Measurements from ENCODE around the gene ZNF200.
"Not testable (repeated sequence)": the region's sequence is repeated elsewhere in the genome, so short reads cannot be mapped to it uniquely, and the experiment has no call there.

ZNF200 gene

GRCh38 chr16:3234857-3235561 is at the start of gene ZNF200:
Gene ZNF200, minus strand, starts transcription at chr16:3235158. Its CDS starts 1,403 bp downstream, at chr16:3233755.
- peak; percentile 89 to 91 for DNase-seq (ENCODE audit: low read depth in 2 of 2)

GRCh38 chr16:3283543-3284447 is 48.8 kb upstream of the ZNF200 start:
- no peak for DNase-seq (ENCODE audit: low read depth in 2 of 2)

DNA sequence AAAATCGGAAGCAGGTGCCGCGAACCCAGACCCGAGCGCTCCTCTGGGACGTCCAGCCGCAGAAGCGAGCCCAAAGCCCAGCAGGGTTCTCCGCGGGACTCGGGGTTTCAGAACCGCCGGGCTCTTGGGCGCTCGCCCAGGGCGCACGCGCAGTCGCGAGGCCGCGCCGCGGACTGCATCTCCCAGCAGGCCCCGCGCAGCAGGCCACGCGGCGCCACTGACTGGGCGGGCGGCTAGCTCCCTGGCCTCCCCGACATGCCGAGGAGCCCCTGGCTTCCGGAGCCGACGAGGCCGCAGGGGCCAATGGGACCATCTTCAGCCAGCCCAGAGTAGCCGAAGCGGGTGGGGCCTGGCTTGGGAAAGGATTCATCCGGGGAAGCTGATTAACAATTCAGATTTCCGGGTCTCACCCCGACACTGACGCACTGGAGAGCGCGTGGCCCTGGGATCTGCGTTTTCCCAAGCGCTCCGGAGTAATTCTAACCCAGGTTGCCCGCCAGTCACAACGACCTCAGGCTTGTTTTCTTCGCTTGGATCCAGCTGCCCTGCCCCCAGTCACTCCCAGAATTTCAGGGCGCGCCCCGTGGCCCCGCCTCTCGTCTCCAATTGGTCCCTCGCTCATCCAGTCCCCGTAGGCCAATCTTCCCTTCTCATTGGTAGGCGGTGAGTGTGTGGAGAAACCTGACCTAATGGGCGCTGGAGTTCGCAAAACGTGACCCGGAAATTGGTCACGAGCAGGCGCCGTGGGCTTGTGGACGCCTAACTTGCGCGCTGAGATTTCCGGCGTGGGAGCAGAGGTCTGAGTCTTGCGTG is 48.0 kb upstream of the ZNF200 start, which contains the start of gene ZNF263:
Gene ZNF263 (plus strand): TSS at position 762 of the 813 bp plus-strand sequence. CDS start 328 bp downstream, outside the sequence.
- DNase-seq (ENCODE audit: low read depth in 2 of 2), result peak; percentile 89 to 91

DNA sequence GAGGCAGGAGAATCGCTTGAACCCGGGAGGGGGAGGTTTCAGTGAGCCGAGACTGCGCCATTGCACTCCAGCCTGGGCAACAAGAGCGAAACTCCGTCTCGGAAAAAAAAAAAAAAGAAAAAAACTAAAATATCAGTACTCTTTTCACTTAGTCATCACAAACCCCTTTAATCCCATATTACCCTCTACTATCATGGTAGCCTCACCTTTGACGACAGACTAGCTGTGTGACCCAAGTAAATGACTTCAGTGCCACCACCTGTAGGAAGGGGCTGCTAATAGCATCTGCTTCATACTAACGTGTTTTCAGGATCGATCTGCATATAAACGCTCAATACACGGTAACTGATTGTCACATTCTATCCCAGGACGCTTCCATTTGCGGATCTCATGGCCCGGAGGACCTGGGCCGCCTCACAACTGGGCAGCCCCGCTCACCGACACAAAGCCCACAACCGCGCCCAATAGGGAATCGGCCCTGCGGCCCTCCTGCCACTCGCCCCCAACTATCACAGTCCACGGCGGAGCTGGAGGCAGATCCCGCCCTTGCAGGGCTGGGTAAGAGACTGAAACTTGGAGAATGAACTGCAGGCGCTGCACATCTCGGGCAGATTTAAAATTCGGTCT is 47.3 kb upstream of the ZNF200 start:
- DNase-seq (ENCODE audit: low read depth in 2 of 2), result no peak

- DNase-seq (ENCODE audit: low read depth in 2 of 2), result no peak
Observed at GRCh38 chr16:3281222-3281820, 46.4 kb upstream of the ZNF200 start.

DNA sequence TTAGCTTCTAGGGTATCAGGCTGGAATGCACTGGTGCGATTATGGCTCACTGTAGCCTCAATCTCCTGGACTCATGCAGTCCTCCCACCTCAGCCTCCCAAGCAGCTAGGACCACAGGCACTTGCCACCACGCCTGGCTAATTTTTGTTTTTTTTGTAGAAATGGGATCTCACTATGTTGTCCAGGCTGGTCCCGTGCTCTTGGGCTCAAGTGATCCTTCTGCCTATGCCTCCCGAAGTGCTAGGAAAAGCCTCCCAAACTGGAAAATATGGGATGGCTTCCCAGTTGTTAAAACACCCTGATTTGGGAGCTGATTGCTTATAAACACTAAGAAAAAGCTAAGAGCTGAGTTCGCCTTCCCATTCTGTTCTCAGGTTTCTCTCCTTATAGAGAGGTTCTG is 41.7 kb upstream of the ZNF200 start:
- DNase-seq (ENCODE audit: low read depth in 2 of 2), result no peak

- DNase-seq (ENCODE audit: low read depth in 2 of 2), result no peak
Observed at GRCh38 chr16:3274947-3275346, 40.0 kb upstream of the ZNF200 start.

DNA sequence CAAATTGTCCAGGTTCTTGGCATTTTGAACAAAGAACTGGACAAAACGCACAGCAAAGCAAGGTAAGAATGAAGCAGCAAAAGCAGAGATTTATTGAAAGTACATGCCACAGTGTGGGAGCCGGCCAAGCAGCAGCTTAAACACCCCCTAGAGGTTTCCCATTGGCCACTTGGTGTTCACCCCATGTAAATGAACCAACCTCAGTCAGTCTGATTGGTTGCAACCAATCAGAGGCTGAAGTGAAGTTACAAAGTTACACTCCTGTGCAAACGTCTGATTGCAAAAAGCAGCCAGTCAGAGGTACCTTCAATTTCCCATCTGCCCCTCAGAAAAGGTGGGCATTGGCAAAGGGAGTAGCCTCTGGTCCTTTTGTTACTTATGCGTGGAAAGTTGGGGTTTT is 39.5 kb upstream of the ZNF200 start:
- no peak for DNase-seq (ENCODE audit: low read depth in 2 of 2)

- not testable (repeated sequence) for DNase-seq (ENCODE audit: low read depth in 2 of 2)
Observed at GRCh38 chr16:3271281-3271680, 36.3 kb upstream of the ZNF200 start.

DNA sequence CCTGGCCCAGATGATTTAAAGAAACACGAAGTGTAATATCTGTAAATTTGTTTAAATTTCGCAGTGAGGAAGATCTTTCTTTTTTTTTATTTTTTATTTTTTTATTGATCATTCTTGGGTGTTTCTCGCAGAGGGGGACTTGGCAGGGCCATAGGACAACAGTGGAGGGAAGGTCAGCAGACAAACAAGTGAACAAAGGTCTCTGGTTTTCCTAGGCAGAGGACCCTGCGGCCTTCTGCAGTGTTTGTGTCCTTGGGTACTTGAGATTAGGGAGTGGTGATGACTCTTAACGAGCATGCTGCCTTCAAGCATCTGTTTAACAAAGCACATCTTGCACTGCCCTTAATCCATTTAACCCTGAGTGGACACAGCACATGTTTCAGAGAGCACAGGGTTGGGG is 35.8 kb upstream of the ZNF200 start:
- not testable (repeated sequence) for DNase-seq (ENCODE audit: low read depth in 2 of 2)

GRCh38 chr16:3268294-3268693 is 33.3 kb upstream of the ZNF200 start:
- no peak for DNase-seq (ENCODE audit: low read depth in 2 of 2)

- DNase-seq (ENCODE audit: low read depth in 2 of 2), result no peak
Observed at GRCh38 chr16:3266873-3267537, 32.0 kb upstream of the ZNF200 start.

- DNase-seq (ENCODE audit: low read depth in 2 of 2), result peak; percentile 93 to 98
Observed at GRCh38 chr16:3264137-3265036, 29.4 kb upstream of the ZNF200 start.

- DNase-seq (ENCODE audit: low read depth in 2 of 2), result no peak
Observed at GRCh38 chr16:3262517-3262916, 27.6 kb upstream of the ZNF200 start.

DNA sequence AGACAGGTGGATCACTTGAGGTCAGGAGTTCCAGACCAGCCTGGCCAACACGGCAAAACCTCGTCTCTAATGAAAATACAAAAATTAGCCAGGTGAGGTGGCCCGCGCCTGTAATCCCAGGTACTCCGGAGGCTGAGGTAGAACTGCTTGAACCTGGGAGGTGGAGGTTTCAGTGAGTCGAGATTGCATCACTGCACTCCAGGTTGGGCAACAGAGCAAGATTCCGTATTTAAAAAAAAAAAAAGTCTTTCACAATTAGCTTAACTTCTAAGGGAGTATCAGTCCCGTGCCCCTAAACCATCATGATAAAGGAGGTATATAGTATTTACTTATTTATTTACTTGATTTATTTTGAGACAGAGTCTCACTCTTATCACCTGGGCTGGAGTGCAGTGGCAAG is 24.9 kb upstream of the ZNF200 start:
- no peak for DNase-seq (ENCODE audit: low read depth in 2 of 2)

GRCh38 chr16:3256866-3257465 is 22.0 kb upstream of the ZNF200 start:
- DNase-seq (ENCODE audit: low read depth in 2 of 2), result no peak

DNA sequence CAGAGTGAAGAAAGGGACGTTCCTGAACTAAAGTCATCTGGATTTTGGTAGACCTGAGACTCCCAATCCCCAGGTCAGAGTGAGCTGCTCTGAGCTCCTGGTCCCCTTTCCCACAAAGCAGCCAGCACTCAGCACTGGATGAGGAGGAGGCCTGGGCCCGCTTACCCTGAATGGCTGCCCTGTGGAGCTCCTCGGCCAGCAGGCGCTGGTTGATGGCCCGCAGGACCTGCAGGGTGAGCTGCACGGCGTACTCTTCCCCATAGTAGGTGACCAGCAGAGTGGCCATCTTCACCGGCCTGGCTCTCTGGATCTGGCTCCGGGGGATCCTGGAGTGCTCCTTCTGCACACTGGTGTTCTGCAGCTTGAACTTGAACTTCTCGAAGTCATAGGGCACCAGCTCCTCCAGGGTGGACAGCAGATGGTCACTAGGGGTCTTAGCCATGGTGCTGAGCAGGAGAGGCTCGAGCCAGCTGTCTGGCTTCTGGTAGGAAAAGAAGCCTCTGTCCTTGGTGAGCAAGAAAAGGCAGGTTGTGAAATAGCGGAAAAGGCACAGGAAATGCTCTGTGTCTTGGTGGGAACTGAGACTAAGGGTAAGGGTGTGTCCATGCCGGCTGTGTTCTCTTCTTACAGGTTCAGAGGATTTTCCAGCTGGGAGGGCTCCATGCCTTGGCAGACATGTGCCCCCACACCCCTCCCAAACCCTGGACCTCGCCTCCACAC is 21.3 kb upstream of the ZNF200 start, which contains the start of gene MEFV:
Gene MEFV (minus strand): TSS at position 488 of the 720 bp plus-strand sequence. CDS start 46 bp downstream, at position 442.
- DNase-seq (ENCODE audit: low read depth in 2 of 2), result no peak

GRCh38 chr16:3254309-3254708 is 19.4 kb upstream of the ZNF200 start:
- DNase-seq (ENCODE audit: low read depth in 2 of 2), result no peak
